ENCODE results near the gene ZNF277. TPM values are rescaled to one million over a fixed set of nuclear protein-coding genes. Genes with fewer than 3 reads are reported as not detected.

Gene ZNF277
- total RNA-seq, 4 donors from 2014 or later: 14.4 to 44.9 (median 21.4) TPM

DNA sequence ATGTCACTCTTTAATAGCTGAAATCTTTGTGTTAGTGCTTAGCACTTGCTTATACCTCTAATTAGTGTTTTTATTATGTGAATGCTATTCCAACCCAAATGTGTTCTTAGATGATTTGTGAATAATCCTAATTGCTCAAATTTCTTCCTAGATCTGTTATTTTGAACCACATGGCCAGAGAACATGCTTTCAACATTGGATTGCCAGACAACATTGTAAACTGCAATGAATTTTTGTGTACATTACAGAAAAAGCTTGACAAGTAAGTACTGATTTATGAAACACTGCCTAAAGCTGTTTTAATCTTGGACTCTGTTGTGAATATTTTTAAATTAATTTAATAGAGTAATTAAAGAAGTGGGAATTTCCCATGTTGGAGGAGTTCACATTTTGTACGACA is 121.1 kb downstream of the ZNF277 start:
- no peak overlapping the region for H3K4me3 ChIP-seq
- H3K4me1 ChIP-seq: no peaks in the 10 kb centered on the region
- TF ChIP-seq, protein P1, sequence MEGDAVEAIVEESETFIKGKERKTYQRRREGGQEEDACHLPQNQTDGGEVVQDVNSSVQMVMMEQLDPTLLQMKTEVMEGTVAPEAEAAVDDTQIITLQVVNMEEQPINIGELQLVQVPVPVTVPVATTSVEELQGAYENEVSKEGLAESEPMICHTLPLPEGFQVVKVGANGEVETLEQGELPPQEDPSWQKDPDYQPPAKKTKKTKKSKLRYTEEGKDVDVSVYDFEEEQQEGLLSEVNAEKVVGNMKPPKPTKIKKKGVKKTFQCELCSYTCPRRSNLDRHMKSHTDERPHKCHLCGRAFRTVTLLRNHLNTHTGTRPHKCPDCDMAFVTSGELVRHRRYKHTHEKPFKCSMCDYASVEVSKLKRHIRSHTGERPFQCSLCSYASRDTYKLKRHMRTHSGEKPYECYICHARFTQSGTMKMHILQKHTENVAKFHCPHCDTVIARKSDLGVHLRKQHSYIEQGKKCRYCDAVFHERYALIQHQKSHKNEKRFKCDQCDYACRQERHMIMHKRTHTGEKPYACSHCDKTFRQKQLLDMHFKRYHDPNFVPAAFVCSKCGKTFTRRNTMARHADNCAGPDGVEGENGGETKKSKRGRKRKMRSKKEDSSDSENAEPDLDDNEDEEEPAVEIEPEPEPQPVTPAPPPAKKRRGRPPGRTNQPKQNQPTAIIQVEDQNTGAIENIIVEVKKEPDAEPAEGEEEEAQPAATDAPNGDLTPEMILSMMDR (IDR thresholded peaks at IDR 0.05): no peak
- no peak for TF ChIP-seq POLR2A (IDR thresholded peaks at IDR 0.05)
- intact Hi-C loops (cut with DNase I; ENCODE audit: low total_unique reads): no loop called here
- no peak overlapping the region for H3K27ac ChIP-seq
- DNase-seq: no peak
- H3K36me3 ChIP-seq: no peaks in the 10 kb centered on the region
- no peaks in the 10 kb centered on the region for H3K9me3 ChIP-seq
- no peaks in the 10 kb centered on the region for H3K27me3 ChIP-seq

DNA sequence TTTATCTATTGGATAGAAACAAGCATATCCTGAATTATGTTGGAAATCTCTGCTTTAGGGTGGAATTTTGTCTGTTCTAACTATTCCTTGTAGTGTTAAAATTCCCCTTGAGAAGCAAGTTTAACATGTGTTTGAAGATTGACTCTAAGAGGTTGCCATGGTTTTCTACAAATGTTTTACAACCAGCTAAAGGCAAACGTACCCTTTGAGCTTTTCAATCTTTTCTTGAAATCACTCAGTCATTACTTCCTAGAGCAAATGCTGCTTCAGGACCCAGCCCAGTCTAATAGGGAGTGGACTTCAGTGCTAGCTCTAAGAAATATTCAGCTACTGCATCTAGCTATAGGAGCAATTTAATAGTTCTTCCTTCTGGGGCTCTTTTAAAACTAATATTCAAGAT is 125.0 kb downstream of the ZNF277 start:
- no peaks in the 10 kb centered on the region for H3K36me3 ChIP-seq
- no peaks in the 10 kb centered on the region for H3K4me1 ChIP-seq
- H3K27ac ChIP-seq: no peak overlapping the region
- no peak for DNase-seq
- H3K4me3 ChIP-seq: no peak overlapping the region
- intact Hi-C loops (cut with DNase I; ENCODE audit: low total_unique reads): no loop called here
- TF ChIP-seq, protein P1 (IDR thresholded peaks at IDR 0.05): no peak
- TF ChIP-seq POLR2A (IDR thresholded peaks at IDR 0.05): no peak
- no peaks in the 10 kb centered on the region for H3K27me3 ChIP-seq
- no peaks in the 10 kb centered on the region for H3K9me3 ChIP-seq

DNA sequence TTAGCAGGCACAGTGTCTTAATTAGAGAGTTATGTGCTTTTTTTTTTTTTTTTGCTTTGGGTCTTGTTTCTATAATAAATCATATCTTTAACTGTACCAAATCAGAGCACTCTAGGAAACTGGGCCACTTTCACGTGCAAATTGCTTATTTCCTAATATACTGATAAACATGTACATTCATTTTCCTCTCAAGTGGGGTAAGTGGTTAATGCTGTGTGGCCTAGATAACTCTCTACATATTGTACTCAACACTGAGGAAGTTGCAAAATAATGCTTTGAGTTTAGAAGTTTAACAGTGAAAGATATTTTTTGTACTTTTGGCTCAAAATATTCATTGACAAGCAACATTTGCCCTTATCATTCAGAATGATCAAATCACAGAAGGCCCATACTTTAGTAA is 127.9 kb downstream of the ZNF277 start:
- Histone ChIP-seq H3K9me3 (no peaks in the 10 kb centered on the region), H3K36me3 (no peaks in the 10 kb centered on the region), H3K4me1 (no peaks in the 10 kb centered on the region), H3K4me3 (no peak overlapping the region), H3K27me3 (no peaks in the 10 kb centered on the region), H3K27ac (no peak overlapping the region)
- no peak for TF ChIP-seq POLR2A (IDR thresholded peaks at IDR 0.05)
- TF ChIP-seq, protein P1 (IDR thresholded peaks at IDR 0.05): no peak
- intact Hi-C loops (cut with DNase I; ENCODE audit: low total_unique reads): no loop called here
- DNase-seq: no peak

DNA sequence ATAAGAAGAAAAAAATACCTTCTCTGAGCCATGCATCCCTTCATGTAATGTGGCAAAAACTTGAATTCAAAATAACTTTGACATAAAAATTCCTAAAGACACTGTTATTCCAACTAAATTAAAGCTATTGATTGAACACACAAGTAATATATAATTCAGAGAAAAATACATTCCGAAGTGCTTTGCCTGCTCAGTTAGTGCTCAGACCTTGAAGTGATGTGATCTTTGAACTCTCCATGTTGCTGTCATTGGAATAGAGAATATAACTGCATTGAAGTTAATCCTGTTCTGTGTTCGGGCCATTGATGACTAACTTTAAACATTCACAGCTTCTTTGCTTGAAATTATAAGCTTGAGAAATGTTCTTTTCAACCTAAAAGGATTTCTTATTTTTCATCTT is 129.8 kb downstream of the ZNF277 start:
- no peaks in the 10 kb centered on the region for H3K36me3 ChIP-seq
- H3K4me3 ChIP-seq: no peak overlapping the region
- H3K9me3 ChIP-seq: no peaks in the 10 kb centered on the region
- no peaks in the 10 kb centered on the region for H3K4me1 ChIP-seq
- intact Hi-C loops (cut with DNase I; ENCODE audit: low total_unique reads): no loop called here
- TF ChIP-seq, protein P1 (IDR thresholded peaks at IDR 0.05): no peak
- TF ChIP-seq POLR2A (IDR thresholded peaks at IDR 0.05): no peak
- H3K27me3 ChIP-seq: no peaks in the 10 kb centered on the region
- H3K27ac ChIP-seq: no peak overlapping the region
- DNase-seq: no peak

DNA sequence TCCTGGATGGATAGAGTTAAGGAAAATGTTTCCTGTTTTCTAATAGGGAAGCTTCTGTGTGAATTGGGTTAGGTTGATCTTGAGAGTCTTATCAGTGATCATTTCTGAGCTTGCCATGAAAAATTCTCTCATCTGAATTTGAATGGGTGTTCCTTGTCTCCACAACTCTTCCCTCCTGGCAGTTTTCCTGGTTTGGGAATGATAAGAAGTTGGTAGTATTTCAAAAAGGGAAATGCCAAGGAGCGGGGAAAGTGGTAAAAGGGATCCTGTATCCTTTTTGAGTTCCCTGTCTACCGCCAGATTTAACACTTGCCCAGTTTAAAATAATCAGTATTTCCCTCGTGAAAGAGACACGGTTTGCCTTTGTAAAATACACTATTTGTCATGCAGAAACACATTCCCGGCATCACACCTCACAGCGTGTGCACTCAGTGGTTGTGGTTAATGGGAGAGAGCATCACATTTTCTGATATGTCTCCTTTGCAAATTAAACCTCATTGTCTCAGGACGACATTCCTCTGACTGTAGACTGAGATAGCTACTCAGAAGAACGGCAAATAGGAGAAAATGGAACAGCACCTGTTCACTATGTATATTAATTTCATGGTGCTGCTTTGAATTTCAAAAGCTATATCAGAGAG is 130.6 kb downstream of the ZNF277 start:
- intact Hi-C loops (cut with DNase I; ENCODE audit: low total_unique reads): no loop called here
- Histone ChIP-seq H3K4me1 (no peaks in the 10 kb centered on the region), H3K27ac (no peak overlapping the region), H3K4me3 (no peak overlapping the region), H3K27me3 (no peaks in the 10 kb centered on the region), H3K36me3 (no peaks in the 10 kb centered on the region), H3K9me3 (no peaks in the 10 kb centered on the region)
- DNase-seq: no peak
- TF ChIP-seq, protein P1 (IDR thresholded peaks at IDR 0.05): no peak
- no peak for TF ChIP-seq POLR2A (IDR thresholded peaks at IDR 0.05)
